DMS79 treated with DMSO at 0.1 percent for 48 hours (cell line): ENCODE results near the gene MRPL19.
A peak's percentile ranks its signal among the peaks of the same experiment; 100 is the strongest.
"Not testable (repeated sequence)": the region's sequence is repeated elsewhere in the genome, so short reads cannot be mapped to it uniquely, and the experiment has no call there.

ENCODE experiments used
- DNase-seq: peaks from one replicate; lab custom pipeline; 2025; lab: John Stamatoyannopoulos, UW

Gene MRPL19

DNA sequence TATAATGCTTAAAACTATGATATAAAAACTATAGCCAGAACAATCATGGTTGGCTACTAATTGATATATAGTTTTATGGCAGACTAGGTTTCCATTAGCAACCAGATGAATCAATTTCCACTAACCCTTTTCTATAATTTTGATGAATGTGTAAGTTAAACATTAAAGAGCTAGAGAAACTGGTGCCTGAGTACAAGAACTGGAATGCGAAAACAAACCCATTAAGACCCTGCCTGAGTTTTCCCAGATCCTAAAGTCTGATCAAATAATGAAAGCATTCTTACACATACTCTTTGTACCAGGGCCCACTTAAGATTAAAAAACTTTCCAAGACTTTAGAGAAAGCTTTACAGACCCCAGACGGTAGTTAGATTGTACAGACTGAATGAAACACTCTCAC, 21.3 kb downstream of the MRPL19 start:
- DNase-seq, result no peak

DNA sequence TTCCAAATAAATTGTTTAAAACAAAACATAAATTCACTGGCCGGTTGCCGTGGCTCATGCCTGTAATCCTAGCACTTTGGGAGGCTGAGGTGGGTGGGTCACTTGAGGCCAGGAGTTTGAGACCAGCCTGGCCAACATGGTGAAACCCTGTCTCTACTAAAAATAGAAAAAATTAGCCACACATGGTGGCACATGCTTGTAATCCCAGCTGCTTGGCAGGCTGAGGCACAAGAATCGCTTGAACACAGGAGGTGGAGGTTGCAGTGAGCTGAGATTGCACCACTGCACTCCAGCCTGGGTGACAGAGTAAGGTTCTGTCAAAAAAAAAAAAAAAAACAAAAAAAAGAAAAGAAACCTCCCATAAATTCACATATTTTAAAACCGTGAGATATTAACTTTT, 28.8 kb downstream of the MRPL19 start:
- DNase-seq, result not testable (repeated sequence)

DNA sequence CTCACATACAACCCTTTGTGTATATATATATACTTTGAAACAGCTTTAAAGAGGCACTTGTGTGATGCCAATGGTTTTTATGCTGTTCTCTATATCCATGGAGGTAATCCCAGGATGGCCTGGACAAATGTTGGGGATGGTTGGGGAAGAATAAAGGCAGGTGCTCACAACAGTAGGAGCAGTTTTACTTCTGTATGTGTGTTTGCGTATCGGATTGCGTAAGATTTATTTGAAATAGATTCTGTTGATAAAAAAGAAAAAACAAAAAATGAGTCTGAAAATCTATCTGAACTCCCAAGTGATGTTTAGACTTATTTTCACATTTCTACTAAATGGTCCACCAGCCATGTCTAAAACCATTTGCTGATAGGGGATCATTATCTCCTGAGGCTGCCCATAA, 29.3 kb downstream of the MRPL19 start:
- DNase-seq, result no peak

DNA sequence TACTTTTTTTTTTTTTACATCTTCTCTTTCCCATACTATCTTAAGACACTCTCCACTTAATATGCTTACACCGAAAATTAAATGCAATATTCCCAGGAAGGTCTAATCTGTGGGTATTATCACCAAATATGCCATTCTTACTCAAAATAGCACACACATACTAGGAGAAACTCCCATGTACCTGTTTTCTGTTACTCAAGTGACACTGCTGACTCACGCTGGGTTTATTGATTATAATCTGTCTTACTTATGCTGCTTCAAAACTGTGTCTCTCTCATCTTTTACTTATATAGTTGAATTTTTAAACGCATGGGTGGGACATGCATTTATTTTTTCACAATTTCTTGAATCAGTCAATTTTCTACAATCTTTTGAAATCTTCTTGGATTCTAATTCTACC, 29.9 kb downstream of the MRPL19 start:
- DNase-seq, result no peak

DNA sequence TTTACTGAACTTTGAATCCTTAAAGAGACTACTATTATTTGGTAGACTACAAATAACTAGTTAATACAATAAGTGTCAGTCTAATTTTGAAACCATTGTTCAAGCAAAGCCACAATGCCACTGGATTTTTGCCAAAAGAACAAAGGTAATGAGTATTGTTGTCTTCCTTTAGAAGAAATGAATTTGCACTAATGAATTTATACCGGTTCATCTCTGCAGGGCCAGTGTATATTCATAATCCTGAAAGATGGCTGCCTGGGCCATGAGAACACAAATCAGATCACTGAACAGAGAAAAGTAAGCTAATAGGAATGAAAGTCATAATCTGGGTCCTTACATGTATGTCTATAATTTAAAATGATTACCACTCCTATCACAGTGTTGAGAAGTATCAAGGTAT, 33.0 kb downstream of the MRPL19 start:
- DNase-seq, result no peak

DNA sequence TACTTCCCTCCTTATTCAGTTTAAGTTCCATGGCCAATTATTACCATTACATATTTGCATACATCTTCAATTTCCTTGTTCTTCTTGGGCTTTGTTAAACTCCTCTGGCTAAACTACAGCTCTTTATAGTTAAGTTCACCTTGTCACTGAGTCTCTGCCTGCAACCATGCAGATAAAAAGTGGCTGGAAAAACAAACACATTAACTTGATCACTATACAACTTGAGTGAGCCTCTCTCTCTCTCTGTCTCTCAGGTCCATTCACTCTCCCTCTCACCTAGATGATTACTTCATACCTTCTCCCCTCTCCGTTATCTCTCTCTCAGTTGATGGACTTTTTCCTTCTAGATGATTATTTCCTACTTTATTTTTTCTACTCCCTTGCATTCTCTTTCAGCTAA, 33.8 kb downstream of the MRPL19 start:
- peak; percentile 13 for DNase-seq

DNA sequence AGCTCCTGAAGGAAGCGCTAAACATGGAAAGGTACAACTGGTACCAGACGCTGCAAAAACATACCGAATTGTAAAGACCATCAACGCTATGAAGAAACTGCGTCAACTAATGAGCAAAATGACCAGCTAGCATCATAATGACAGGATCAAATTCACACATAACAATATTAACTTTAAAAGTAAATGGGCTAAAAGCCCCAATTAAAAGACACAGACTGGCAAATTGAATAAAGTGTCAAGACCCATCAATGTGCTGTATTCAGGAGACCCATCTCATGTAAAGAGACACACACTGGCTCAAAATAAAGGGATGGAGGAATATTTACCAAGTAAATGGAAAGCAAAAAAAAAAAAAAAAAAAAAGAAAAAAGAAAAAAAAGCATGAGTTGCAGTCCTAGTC, 36.8 kb downstream of the MRPL19 start:
- not testable (repeated sequence) for DNase-seq

DNA sequence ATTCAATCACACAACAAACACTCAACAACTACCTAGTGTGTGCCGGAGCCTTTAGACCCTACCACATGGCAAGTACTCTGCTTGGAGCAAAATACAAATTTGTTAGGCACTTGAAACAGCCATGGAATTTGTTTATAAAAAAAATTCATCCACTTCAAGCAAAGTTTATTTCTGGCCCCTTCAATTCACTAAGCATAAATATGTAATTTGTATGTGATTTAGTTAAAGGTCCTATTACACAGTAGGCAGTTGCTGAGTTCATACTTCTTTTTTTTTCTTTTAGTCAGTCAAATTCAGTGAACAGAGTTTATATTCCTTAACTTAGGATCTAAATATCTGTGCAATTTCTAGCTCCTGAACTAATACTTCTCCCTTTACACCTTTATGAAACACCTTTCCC, 41.6 kb downstream of the MRPL19 start:
- DNase-seq, result no peak

DNA sequence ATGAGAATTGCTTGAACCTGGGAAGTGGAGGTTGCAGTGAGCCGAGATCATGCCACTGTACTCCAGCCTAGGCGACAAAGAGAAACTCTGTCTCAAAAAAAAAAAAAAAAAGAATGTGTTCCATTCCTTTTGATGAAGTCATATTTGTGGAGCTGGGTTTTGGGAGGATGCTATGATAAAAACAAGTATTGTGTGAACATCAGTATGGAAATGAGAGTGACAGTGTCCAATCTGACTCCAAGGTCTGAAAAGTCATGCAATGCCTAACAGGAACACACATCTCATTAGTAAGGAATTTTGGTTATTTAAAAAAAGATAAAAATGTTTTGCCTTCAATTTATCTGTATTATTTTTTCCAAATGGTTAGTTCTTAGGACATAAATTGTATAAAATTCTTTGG, 52.3 kb downstream of the MRPL19 start:
- no peak for DNase-seq

DNA sequence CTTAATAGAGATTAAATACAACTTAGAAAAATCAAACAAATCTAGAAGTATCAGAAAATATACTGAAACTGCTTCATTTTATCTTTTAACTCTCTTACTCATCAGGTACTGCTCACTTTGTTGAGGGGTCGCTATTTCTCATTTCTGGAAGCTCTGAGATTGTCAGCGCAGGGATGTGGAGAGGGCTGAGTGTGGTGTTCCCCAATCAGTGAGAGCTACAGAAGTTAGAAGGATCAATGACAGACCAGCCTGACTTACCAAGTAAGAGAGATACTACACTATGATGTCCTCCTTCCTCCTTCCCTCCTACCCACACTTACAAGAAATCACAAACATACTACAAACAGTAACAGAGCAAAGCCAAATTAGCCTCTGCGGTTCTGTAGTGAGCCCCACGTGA, 56.0 kb downstream of the MRPL19 start:
- no peak for DNase-seq

DNA sequence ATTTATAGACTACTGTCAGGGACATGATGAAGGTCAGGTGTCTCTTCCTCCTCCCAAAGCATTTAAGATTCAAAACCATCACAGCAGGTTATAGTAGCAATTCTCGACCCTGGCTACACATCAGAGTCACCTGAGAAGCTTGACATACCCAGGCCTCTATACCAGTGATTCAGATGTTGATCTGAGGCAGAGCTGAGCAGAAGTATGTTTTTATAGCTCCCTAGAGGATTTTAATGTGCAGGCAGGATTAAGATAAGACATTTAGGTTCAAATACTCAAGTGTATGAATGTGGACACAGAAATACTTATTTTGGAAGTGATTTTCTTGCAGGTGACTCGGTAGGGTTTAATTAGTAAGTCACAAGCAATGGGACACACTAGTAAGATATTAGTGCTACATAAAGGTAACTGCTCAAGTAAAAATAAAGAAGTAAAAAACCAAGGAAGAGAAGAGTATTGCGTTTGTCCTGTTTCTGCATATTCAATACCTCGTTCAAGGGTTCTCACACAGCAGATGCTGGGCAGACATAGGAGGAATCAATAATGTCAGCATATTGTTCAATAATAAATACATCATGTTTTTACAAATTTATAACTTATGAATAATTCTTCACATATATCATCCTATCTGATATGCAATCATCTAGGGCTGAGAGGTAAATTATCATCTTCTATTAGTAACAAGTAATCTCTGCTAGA, 57.2 kb downstream of the MRPL19 start:
- no peak for DNase-seq

DNA sequence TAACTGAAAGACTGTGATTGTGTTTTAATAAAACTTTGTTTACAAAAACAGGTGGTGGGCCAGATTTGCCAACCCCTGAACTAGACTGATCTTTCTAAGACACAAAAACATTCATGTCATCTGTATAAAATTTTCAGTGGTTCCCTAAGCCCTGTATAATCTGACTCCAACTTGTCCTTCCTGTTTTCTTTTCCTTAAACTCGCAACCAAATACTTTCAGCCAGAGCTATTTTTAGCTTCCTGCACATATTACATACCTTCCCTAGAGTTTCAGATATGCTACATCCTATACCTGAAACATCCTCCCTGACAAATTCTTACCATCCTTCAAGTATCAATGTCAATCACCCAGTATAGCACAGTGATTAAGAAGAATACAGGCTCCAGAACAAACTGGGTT, 59.3 kb downstream of the MRPL19 start:
- no peak for DNase-seq

DNA sequence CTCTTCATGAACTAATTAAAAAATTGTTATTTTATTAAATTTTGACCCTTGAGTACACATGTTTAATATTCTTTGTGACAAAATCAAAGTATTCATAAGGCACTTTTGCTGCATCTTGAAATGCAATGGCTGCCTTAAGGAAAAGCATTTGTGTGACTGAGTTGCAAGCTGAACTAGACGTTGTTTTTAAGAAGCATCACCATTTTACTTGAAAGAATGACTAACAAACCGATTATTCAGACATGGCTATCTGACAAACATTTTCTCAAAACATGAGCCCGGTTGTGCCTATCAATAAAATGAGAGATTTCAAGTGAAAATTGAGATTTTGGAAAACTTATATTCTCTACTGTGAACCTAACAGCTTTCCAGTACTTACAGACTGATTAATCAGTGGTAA, 61.3 kb downstream of the MRPL19 start:
- peak; percentile 5 for DNase-seq

DNA sequence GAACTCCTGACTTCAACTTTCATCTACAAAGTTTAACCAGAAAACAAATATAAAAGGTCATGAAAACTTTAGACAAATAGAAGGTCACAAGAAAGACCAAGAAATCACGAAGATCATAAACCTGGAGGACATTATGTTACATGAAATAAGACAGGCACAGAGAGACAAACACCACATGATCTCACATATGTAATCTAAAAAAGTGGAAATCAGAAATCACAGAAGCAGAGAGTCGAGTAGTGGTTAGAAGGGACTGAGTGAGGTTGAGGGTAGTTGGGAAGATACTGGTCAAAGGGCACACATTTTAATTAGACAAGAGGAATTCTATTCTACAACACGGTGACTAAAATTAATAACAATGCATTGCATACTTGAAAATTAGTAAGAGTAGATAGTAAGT, 62.7 kb downstream of the MRPL19 start:
- DNase-seq, result peak; percentile 30

DNA sequence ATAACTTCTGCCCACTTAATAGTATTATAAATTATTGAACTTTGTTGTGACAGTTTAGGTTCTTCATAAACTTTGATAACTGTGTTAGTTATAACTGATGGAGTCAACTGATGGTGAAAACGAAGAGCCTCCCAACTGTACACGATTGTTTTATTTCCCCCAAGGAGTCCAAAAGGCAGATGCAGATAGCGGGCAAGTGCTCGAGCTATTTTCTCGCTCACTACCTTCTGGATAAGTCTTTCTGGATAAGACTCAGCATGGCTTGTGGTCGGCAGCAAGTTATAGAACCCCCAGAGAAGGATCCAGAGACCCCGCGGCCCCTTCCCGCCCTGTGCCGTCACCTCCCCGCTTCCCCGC, 63.6 kb downstream of the MRPL19 start:
- peak; percentile 65 for DNase-seq

DNA sequence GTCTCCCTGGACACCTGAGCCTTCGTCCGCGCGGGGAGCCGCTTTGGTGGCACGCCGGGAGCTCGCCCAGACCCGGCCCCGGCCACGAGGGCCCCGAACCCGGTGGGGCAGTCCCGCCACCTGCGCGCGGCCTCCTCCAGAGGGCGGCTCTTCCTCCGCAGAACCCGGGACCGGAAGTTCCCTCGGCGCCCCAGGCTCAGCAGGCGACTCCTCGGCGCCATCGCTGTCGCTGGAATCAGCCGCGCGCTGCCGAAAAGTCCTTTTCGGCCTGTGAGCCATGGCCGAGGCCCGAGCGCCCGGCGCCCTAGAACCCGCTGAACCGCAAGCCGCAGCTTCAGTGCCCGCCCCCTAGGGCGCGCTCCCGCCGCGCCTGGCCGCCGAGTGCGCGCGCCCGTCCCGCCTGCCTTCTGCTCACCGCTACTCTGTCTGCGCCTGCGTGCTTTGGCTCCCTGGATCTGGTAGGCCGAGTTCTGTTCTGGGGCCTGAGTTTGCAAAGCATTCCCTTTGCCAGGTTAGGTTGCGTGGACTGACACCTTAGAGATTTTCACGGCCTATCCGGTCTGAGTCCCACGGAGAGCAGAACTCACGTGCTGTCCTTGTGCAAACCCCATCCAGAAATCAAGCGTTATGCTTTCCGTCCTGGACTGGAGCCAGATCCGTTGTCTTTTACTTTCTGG, 64.1 kb downstream of the MRPL19 start, which contains the start of gene GCFC2:
Gene GCFC2, minus strand, starts transcription at position 339 of the 677 bp plus-strand sequence. Its CDS starts 60 bp downstream, at position 279.
- peak; percentile 90 for DNase-seq

DNA sequence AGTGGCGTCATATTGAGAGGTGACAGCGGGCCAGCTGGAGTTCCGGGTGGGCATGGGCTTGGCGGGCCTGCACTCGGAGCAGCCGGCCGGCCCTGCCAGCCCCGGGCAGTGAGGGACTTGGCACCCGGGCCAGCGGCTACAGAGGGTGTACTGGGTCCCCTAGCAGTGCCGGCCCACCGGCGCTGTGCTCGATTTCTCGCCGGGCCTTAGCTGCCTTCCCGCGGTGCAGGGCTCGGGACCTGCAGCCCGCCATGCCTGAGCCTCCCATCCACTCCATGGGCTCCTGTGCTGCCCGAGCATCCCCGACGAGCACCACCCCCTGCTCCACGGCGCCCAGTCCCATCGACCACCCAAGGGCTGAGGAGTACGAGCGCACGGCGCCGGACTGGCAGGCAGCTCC, 65.0 kb downstream of the MRPL19 start:
- DNase-seq, result not testable (repeated sequence)

DNA sequence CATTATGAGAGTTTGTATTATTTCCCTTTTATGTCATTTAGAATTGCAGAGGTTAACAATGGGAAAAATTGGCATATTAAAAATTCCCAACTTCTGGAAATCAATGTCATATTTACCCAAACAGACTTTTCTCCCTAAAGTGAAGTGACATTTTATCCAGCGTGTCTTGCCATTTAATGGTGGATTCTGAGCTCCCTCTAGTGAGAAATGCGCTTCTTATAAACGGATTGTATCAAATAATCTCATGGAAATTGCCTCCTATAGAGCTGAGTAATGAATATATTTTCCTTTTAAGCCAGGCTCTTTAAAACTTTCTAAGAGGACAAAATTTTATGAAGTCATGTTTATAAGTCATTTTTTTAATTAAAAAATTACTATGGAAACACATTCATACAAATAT, 69.8 kb downstream of the MRPL19 start:
- DNase-seq, result no peak

DNA sequence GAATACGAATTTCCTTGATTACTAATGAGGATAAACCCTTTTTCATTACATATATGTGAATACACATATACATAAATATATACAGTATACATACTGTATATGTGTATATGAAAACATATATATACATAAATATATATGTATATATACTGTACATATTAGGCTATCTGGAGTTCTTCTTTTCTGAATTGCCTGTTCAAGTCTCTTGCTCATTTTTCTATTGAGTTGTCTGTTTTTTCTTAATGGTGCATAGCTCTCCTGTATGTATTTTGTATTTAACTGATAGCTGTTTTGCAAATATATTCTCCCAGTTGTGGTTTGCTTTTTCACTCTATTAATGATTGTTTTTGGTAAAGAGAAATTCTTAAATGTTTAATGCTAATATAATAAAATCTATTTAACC, 73.0 kb downstream of the MRPL19 start:
- DNase-seq, result no peak

DNA sequence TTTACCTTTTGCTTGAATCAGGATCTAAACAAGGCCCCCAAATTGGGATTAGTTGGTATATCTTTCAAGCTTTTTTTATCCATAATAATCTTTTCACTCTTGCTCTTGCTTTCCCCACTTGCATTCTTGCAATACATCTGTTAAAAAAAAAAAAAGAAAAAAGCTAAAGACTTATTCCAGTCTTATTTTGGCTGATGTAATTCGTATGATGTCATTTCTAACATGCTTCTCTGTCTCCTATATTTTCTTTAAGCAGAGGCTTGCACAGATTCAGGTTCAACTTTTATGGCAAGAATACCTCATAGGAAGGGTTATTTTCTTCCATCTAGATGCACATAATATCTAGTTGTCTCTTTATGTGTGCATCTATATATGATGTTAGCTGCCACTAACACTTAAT, 73.9 kb downstream of the MRPL19 start:
- no peak for DNase-seq

DNA sequence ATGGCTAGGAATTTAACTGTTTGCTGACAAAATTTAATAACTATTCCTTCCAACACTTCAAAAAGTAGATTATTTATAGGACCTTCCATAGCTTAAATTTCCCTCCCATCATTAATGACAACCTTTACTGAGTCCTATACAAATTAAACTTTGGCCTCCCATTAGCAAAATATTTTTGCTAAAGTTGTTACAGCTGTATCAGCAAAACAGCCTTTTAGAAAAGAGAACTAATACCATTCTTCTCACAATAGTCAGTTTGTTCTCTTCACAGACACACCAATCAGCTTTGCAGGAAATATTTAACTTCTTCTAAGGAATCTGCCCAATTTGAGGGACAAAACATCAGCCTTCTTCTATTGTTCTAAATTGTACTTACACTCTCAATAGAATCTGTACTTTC, 76.1 kb downstream of the MRPL19 start:
- no peak for DNase-seq

DNA sequence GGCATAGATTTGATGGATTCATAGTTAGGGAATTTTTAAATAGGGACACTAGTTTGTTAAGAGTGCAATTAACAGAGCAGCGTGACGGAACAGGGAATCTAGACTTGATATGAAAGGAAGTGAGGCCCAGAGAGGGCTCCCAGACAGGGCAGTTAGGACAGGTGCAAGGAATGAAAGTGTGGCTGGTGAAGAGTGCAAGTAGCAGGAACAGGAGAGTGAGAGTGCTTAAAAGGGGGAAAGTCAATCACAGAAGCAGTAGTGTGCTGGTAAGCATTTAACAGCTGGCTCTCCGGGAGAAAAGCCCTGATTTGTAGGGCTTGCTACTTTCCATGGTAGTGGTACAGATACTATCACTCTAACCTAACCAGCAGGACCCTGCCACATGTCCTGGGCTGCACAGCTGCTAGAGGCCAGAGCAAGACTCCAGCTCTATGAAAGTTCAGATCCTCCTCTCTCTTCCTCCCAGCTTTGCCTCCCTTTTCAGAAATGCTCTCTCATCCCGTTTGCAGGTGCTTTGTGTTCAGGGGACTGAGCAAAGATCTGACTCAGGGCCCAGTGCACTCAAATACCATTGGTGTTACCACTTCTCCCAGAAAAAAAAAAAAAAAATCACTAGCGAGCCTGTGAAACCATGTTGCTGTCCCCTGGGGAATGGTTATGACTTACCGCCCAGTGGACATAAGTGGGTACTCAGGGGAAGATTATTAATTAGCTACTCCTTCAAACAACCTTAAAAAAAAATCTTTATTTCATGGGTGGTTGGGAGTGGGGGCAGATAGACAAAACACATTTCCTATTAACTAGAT, 82.2 kb downstream of the MRPL19 start:
- peak; percentile 72 for DNase-seq

DNA sequence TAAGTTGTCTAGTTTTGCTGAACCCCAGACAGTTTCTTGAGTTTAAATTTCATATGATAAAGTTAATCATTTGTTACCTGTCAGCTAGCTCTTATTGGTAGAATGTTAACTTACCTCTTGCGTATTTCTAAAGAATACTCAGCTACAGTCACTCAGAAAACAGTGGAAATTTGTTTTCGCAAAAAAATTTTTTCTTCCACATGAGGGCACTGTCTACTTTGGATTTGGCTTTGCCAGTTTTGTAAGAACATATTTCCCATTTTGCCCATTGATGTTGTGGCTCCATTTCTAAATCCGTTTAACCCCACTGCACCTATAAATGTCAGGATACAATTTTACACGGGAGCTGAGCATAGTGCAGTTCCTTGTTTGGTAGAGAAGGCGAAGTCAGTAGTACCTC, 83.3 kb downstream of the MRPL19 start:
- DNase-seq, result peak; percentile 40
